ENCODE measurements around the gene RGS6.

RGS6 gene

DNA sequence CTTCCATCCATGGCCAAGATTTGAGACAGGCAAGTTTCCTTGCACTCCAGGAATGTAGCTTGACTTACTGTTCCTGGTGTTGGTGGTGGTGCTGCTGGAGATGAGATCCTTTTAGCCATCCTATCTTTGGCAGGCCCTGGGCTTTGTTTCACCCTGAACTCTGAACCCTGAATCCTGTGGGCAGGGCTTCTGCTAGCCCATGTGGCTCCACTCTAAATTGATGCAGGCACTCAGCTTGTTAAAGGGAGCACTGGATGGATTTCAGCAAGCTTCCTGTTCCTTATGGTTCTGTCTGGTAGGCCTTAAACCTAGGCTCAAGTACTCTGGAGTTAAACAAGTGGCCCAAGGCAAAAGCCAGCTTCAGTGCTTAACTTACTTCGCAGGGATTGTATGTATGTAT is 138.2 kb downstream of the RGS6 start:
- in situ Hi-C loops (cut with HindIII; ENCODE audit: low sequenced_read_pairs), result no loop called here

DNA sequence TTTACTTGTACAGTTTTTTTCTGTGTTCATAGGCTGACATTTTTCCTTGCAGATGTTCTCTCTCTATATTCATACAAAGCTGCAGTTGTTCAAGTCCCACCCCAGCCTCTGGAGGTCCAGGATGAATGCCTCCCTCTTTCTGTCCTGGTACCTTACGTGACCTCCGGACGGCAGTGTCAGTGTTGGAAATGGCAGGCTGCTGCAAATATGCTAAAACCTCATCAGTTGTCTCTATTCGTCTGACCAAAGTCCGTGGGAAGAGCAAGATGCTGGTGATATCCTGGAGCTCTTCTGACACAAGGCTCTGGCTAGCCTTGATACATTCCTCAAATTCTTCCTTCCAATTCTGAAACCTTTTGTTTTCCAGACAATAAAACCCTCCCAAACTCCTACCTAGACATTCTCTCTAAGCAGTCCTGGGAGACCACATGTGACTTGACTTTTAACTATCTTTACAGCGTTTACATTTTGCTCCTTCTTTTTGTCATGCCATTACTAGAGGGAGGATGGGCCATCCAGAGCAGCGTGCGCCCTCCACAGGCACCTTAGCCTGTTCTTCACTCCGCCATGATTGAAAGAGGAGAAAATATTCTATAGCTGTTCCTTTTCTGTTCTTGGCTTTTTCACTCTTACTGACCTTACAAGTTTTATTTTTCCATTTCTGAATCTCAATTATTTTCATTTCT is 143.6 kb downstream of the RGS6 start:
- in situ Hi-C loops (cut with HindIII; ENCODE audit: low sequenced_read_pairs), result no loop called here

DNA sequence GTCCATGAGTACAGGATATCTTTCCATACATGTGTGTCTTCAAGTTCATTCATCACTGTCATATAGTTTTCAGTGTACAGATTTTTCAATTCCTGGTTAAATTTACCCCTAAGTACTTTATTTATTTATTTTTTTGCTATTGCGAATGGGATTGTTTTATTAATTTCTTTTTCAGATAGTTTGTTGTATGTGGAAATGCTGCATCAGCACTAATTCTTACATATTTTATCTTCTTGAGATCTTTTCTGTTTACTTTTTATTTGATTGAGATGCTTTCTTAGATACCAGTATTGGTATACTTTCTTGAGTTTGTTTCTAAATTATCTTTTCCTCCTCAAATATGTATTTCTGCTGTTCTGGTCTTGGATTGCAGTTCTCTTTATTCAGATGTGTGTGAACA is 148.9 kb downstream of the RGS6 start:
- in situ Hi-C loops (cut with HindIII; ENCODE audit: low sequenced_read_pairs), result no loop called here

DNA sequence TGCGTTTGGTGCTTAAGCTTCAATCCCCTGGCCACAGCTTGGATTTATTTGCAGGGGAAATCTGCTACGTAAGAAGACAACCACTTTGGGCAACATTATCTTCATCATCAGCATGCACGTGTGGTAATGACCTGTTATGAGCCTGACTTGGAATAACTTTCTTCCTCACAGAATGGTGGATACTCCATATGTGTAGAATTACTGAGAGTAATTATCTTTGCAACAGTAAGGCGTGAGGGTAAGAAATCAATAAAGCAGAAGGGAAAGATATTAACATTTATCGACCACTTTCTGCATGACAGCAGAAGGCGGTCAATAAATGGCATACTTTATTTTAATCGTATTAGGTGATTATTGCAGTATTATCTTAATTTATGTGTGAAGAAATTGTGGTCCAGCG is 152.7 kb downstream of the RGS6 start:
- in situ Hi-C loops (cut with HindIII; ENCODE audit: low sequenced_read_pairs), result no loop called here

DNA sequence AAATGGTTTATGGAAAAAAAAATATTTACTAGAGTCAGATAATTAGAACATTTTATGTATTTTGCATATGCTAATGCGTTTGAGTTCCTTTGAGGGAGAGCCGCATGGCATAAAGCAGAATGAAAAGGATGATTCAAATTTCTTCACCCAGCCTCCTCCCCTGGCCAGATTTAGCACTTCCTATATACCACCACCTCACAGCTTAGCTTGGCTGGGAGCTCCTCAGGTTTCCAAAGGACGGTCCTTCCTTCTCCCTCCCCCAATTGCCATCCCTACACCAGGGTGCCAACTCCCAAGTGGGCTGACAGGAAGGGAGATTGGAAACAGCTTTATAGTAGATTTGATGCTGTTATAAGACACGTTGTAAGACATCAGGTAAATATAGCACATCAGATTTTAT is 157.4 kb downstream of the RGS6 start:
- in situ Hi-C loops (cut with HindIII; ENCODE audit: low sequenced_read_pairs), result no loop called here

DNA sequence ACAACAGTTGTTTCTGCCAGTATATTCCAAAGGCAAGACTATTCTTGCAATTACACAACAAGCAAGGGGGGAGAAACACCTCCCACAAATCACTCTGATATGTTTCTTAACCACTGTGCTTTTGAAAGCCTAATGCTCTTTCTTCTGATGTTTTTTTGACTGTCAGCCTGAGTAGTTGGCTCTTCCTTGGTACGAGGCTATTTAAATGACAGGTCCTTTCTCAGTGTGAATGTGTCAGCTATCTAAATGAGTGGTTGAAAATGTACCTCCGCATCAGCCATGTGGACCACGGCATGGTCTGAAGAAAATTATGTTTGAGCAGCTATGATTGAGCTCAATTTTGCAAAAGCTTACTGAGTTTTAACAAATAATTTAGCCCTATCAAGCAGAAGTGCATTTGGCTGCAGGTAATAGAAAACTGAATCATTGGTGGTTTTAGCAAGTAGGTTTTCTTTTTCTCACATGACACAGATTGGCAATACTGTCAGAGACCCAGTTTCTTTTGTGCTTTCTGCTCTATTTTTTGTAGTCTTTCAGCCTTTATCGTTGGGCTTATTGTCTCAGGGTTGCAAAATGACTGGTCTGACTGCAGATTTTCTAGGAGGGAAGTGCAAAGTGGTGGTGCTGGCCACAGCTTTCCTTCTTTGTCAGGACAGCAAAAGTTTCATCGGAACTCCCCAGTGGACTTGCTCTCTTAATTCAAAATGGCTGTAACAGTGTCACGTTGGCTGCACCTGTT is 162.8 kb downstream of the RGS6 start:
- in situ Hi-C loops (cut with HindIII; ENCODE audit: low sequenced_read_pairs), result no loop called here

DNA sequence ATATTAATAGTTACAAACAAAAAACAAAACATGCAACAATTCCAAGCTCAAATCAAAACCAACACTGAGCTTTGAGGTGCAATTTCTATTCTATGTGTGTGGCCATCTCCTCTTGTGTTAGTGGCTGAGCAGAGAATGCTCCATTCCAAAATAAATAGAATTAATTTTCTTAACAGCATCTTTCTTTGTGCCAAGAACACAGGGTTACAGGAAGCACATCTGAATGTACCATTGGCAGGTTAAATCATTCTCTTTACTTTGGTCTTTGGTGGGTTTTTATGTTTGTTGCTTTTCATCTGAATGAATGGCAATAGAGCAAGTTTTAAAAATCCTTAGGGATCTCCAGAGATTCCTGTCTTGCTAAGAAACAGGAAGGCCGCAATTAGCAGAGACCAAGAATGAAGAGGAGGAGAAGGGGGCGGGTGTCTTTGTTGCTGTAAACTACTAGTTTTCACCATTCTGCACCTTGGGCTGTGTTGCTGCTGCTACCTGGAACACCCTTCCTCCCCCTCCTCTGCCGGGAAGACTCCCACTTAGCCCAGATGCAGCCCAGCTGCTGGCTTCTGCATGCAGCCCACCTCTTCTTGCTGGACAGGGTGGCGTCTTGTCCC is 165.0 kb downstream of the RGS6 start:
- in situ Hi-C loops (cut with HindIII; ENCODE audit: low sequenced_read_pairs), result no loop called here

DNA sequence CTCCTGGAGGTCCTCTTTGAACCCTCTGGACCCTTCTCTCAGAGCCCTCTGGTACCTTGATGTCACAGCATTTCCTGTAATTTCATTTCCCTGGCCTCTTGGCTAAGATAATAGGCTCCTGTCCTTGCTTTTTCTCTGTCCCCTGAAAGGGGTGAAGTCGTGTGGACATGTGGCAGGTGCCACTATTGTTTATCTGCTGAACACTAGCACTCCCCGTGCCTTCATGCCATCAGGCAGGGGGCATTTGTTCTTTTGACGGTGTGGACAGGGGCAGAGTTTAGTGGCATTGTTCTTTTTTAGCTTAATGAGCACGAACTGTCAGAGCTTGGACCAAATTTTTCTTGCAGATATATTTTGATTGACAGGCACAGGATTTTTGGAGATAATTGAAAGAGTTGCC is 166.0 kb downstream of the RGS6 start:
- in situ Hi-C loops (cut with HindIII; ENCODE audit: low sequenced_read_pairs), result no loop called here

DNA sequence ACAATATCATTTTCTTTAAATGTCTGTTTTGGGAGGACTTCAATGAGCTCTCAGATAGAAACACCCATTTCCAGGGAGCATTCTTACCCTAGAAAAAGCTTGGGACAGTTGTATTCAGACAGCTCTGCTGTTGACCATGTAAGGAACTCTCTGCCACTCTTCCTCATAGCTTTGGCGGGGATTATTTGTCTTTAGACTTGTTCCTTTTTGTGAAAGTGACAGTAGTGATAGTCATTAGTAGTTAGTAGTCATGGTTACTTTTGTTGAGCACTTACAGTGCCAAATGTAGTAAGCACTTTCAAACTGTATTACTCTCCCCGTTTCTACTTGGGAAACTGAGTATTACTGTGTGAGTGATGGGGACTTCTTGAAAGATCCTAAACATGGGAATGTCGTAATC is 167.3 kb downstream of the RGS6 start:
- in situ Hi-C loops (cut with HindIII; ENCODE audit: low sequenced_read_pairs), result no loop called here

DNA sequence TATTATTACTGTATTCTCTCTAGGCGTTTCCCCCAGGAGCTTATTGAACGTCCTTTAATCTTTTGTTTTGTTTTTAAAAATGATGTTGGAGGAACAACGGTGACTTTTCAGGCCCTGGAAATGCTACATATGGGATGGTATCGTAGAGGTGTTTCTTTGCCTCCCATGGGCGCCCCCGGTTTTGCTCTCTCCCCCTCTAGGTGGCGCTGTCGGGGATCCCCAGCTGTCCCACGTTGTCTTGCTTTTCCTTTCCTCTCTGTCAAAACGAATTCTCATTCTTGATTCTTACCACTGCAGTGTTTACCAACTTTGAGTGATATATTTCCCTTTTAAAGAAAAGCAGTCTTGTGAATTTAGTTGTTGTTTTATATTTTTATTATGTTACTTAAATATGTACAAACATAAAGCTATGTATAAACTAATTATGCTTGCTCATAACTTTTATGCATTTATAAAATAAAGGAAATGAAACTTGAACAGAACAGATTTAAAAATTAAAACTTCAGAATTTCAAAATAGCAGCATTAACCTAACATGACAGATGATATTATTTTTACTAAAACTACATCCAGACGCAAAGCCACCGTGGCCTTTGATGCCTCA is 171.9 kb downstream of the RGS6 start:
- in situ Hi-C loops (cut with HindIII; ENCODE audit: low sequenced_read_pairs), result no loop called here

DNA sequence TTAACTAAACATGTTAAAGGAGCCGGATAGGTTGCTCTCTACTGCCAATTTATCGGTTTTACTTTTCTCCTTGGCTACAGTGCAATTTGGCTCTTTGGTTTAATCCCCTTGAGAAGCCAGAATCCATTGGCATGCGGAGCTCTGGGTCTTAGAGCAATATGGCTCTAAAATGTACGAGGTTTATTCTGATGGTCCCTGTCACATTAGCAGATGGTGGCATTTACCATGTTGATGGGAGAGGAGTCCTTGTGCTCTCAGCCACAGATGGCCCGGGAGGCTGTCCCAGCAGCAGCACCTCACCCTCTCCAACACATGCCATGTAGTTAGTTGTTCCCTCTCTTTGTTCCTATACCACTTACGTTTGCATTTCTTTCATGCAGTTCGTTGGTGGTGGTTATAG is 179.7 kb downstream of the RGS6 start:
- in situ Hi-C loops (cut with HindIII; ENCODE audit: low sequenced_read_pairs), result no loop called here

DNA sequence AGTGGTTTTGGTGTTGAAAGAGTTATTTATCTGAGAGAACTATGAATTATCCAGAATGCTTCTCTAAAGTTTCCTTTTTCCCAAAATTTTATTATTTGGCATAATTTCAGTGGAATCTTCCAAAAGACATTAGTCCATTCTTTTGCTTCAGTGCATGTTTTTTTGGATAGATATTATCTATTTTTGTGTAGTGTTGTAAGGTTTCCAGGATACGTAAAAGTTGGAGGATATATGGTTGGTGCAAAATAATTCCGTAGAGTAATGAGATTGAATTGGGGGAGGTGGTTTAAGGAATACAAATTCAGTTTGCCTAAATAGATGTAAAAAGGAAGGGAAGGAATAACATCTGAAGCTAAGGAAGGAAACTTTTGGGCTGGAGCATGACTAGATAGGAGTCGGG is 186.6 kb downstream of the RGS6 start:
- in situ Hi-C loops (cut with HindIII; ENCODE audit: low sequenced_read_pairs), result no loop called here

DNA sequence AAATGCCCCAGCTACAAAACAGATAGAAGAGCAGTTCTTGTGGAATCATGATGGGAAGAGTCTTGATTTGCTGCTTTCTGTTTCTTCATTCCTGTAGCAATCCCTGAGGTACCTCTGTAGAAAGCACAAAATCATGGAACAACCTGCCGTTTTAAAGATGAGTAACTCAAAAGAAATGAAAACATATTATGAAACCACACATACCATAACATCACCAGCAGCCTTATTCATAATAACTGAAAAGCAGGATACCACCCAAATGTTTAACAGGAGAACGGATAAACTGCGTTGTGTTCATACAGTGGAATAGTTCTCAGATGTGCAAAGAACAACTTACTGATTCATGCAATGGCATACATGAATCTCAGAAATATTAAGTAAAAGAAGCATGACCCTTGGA is 188.1 kb downstream of the RGS6 start:
- in situ Hi-C loops (cut with HindIII; ENCODE audit: low sequenced_read_pairs), result no loop called here

DNA sequence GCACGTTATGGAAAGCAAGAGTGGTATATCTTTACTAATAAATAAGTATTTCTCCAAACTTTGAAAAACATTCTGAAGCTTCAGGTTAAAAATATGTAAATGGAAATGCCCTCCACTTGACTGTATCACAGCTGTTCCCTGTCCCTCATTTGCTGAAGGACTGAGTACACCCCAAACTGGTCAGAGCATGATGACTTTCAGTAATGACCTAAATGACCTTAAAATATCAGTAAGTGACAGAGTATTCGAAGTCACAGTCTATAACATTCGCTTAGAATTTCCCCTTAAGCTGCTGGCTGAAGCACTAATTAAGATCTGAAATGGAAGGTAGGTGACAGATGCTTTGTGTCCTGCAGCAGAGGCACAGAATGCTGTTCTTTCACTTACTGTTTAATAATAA is 191.5 kb downstream of the RGS6 start:
- in situ Hi-C loops (cut with HindIII; ENCODE audit: low sequenced_read_pairs), result no loop called here

DNA sequence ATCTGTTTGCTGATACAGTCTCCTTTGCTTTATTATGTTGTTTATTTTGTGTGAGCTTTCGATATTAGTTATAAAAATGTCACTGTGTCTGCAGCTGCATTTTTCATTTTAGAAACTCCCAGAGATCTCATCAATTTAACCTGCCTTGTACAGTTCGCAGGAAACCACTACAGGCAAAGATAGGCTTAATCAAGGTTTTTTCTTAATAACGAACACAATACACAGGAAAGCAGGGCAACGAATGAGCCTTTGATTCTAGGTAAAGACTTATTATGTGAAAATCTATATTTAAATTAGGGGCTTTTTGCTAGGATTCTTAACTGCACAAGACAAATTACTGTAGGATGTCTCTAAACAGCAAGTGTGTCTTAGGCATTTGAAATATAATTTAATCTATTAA is 191.9 kb downstream of the RGS6 start:
- in situ Hi-C loops (cut with HindIII; ENCODE audit: low sequenced_read_pairs), result no loop called here

DNA sequence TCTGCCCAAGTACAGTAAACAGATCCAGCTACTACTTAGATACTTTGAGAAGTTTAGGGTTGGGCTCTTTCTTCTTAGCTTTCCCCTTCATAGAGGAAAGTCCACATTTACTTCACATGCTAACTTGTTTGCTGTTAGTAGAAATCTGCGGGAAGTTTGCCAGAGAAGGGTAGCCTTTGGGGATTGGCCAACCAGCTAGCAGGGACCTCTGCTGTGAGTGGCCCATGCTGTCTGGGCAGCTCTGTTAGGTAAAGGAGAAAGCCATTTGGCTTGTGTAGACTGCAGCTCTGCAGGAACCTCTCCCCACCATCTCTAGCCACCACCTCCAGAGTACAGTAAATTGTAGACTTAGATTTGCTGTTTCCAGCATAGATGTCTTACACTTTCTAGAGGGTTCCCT is 193.9 kb downstream of the RGS6 start:
- in situ Hi-C loops (cut with HindIII; ENCODE audit: low sequenced_read_pairs), result no loop called here

DNA sequence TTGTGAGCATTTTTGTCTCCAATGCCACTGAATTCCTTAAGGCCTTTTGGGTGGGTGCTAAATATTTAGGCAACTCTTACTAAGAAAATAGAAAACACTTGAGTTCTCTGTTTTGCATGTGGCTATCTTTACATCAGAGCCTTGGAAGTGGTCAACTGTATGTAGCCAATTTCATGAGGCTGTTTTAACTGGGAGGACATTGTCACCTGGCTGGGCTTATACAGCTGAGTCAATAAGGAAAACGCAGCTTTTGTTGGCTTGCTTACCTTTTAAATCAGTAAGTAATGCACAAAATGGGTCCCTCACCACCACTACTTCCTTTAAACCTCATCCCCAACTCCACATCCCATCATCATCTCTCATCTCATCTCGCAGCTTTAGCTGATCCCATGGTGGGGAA is 194.3 kb downstream of the RGS6 start:
- in situ Hi-C loops (cut with HindIII; ENCODE audit: low sequenced_read_pairs), result no loop called here

DNA sequence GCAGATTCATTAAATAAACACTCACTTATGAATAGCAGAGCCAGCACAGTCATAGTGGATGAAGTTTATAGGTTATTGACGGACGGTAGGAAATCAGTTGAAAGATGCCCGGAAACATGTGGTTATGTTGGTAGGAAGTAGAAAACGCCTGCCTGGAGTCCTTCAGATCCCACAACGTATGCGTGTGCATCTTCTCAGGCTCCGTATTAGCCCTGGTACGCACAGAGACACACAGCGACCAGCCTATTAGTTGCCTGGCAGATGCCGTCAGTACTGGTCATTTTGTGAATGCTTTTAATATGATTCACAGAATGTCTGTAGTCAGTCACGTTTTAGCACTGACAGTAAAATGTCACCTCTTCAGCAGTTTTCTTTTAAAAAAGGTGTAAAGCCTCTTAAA is 196.4 kb downstream of the RGS6 start:
- in situ Hi-C loops (cut with HindIII; ENCODE audit: low sequenced_read_pairs), result no loop called here

DNA sequence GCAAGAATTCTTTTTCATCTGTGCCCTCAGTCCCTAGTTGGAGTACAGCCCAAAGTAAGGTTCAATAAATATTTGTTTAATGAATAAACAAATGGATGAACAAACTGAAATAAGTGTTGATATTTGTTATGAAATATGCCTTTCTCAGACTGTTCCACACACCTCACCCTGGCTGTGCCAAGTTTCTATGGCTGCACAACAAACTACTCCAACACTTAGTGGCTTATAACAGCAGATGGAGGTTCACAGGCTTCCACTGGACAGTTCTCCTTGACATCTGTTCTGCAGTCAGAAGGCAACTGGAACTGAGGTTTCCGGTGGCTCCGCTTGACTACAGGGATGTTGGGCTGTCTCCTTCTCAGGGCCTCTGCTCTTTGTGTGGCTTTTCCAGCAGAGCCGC is 197.1 kb downstream of the RGS6 start:
- in situ Hi-C loops (cut with HindIII; ENCODE audit: low sequenced_read_pairs), result no loop called here

DNA sequence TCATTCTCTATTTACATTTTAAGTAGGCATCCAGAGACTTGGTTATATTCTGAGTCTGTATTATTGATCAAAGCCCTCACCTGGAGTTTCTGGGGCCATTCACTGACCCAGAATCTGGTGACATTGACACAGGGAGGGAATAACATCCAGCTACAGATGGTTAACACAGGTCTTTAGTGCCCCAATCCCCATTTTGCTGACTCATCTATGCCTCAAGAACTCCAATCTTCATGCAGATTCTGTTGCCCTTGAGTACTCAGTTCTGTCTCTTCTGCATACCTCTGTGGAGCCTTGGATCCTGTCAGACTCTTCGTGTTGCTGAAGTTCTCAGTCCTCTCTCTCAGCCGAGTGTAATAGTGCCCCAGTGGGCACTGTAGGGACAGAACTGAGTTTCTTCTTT is 208.9 kb downstream of the RGS6 start:
- in situ Hi-C loops (cut with HindIII; ENCODE audit: low sequenced_read_pairs), result no loop called here

DNA sequence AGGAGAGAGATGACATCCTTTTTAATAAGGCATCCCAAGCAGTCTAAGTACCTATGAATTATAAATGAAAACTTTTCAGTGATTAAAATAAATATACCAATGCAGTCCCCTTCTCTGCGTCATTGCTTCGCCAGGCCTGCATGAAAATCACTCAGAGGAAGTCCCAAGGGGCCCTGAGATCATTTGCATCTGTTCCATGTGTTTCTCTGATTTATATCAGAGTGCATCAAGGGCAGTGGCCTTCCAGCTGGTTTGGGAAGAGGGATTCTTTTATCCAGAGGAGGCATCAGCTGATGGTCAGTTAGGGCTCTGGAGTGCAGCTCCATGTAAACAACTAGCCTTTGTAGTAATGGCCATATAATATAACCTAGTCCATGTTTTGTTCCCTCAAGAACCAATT is 210.1 kb downstream of the RGS6 start:
- in situ Hi-C loops (cut with HindIII; ENCODE audit: low sequenced_read_pairs), result no loop called here

DNA sequence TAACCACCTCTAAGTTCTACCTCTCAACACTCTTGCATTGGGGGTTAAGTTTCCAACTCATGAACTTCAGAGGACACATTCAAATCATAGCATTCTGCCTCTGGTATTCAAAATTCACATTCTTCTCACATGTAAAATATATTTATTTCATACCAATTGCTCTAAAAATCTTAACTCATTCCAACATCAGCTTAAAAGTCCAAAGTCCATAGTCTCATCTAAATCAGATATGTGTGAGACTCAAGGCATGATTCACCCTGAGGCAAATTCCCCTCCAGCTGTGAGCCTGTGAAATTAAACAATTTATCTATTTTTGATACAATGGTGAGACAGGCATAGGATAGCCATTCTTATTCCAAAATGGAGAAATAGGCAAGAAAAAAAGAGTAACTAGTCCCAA is 214.0 kb downstream of the RGS6 start:
- in situ Hi-C loops (cut with HindIII; ENCODE audit: low sequenced_read_pairs), result no loop called here

All from DLD1 (cell line).